ENCODE data around the gene PKIG.
"Not testable (repeated sequence)": the region's sequence is repeated elsewhere in the genome, so short reads cannot be mapped to it uniquely, and the experiment has no call there.

PKIG gene

GRCh38 chr20:44582311-44583025 lies at the start of gene PKIG:
Gene PKIG, plus strand, starts transcription at chr20:44582579. Its CDS starts 31,978 bp downstream, at chr20:44614557.
- no peak for DNase-seq (ENCODE audit: low read depth in 3 of 3)

GRCh38 chr20:44532981-44533331 lies 49.4 kb upstream of the PKIG start:
- DNase-seq (ENCODE audit: low read depth in 3 of 3), result no peak

GRCh38 chr20:44533928-44534327 lies 48.5 kb upstream of the PKIG start:
- no peak for DNase-seq (ENCODE audit: low read depth in 3 of 3)

GRCh38 chr20:44536175-44536574 lies 46.2 kb upstream of the PKIG start:
- DNase-seq (ENCODE audit: low read depth in 3 of 3), result no peak

GRCh38 chr20:44537993-44538392 lies 44.4 kb upstream of the PKIG start:
- DNase-seq (ENCODE audit: low read depth in 3 of 3), result no peak

- no peak for DNase-seq (ENCODE audit: low read depth in 3 of 3)
These were observed 41.5 kb upstream of the PKIG start for GRCh38 chr20:44540834-44541233.

- no peak for DNase-seq (ENCODE audit: low read depth in 3 of 3)
These were observed 40.4 kb upstream of the PKIG start for GRCh38 chr20:44541992-44542391.

- no peak for DNase-seq (ENCODE audit: low read depth in 3 of 3)
These were observed 39.5 kb upstream of the PKIG start for GRCh38 chr20:44542890-44543289.

- DNase-seq (ENCODE audit: low read depth in 3 of 3), result no peak
These were observed 39.0 kb upstream of the PKIG start for GRCh38 chr20:44543358-44543757.

- no peak for DNase-seq (ENCODE audit: low read depth in 3 of 3)
These were observed 38.1 kb upstream of the PKIG start for GRCh38 chr20:44544263-44544662.

GRCh38 chr20:44547419-44547818 lies 35.0 kb upstream of the PKIG start:
- DNase-seq (ENCODE audit: low read depth in 3 of 3), result no peak

GRCh38 chr20:44549123-44549522 lies 33.3 kb upstream of the PKIG start:
- no peak for DNase-seq (ENCODE audit: low read depth in 3 of 3)

- no peak for DNase-seq (ENCODE audit: low read depth in 3 of 3)
These were observed 30.3 kb upstream of the PKIG start for GRCh38 chr20:44552050-44552449.

- DNase-seq (ENCODE audit: low read depth in 3 of 3), result no peak
These were observed 29.8 kb upstream of the PKIG start for GRCh38 chr20:44552568-44552949.

GRCh38 chr20:44552950-44553908 lies 29.1 kb upstream of the PKIG start:
- no peak for DNase-seq (ENCODE audit: low read depth in 3 of 3)

- DNase-seq (ENCODE audit: low read depth in 3 of 3), result no peak
These were observed 23.1 kb upstream of the PKIG start for GRCh38 chr20:44559302-44559701.

- DNase-seq (ENCODE audit: low read depth in 3 of 3), result no peak
These were observed 22.1 kb upstream of the PKIG start for GRCh38 chr20:44560229-44560628.

- DNase-seq (ENCODE audit: low read depth in 3 of 3), result not testable (repeated sequence)
These were observed 21.6 kb upstream of the PKIG start for GRCh38 chr20:44560818-44561217.

GRCh38 chr20:44561876-44562275 lies 20.5 kb upstream of the PKIG start:
- DNase-seq (ENCODE audit: low read depth in 3 of 3), result no peak

- DNase-seq (ENCODE audit: low read depth in 3 of 3), result no peak
These were observed 16.4 kb upstream of the PKIG start for GRCh38 chr20:44566018-44566417.

- no peak for DNase-seq (ENCODE audit: low read depth in 3 of 3)
These were observed 15.6 kb upstream of the PKIG start for GRCh38 chr20:44566811-44567210.

- no peak for DNase-seq (ENCODE audit: low read depth in 3 of 3)
These were observed 12.0 kb upstream of the PKIG start for GRCh38 chr20:44570367-44570766.

- no peak for DNase-seq (ENCODE audit: low read depth in 3 of 3)
These were observed 10.9 kb upstream of the PKIG start for GRCh38 chr20:44571362-44571988.

Data from stimulated activated CD4-positive, alpha-beta T cell treated with anti-CD3 and anti-CD28 coated beads, TNF-alpha, amount 100 ng/mL, for 24 hours (primary cell).